Embryonic facial prominence (tissue), 1 donor: ENCODE data around the gene B4GALT1.
A peak's percentile ranks its signal among the peaks of the same experiment; 100 is the strongest.
"Not testable (repeated sequence)": the region's sequence is repeated elsewhere in the genome, so short reads cannot be mapped to it uniquely, and the experiment has no call there.

Source experiments
- DNase-seq: peaks from one replicate; pipeline ENCODE4 v3.0.0-alpha.2; 2016; ENCODE audit errors: extremely low spot score

The B4GALT1 gene

DNA sequence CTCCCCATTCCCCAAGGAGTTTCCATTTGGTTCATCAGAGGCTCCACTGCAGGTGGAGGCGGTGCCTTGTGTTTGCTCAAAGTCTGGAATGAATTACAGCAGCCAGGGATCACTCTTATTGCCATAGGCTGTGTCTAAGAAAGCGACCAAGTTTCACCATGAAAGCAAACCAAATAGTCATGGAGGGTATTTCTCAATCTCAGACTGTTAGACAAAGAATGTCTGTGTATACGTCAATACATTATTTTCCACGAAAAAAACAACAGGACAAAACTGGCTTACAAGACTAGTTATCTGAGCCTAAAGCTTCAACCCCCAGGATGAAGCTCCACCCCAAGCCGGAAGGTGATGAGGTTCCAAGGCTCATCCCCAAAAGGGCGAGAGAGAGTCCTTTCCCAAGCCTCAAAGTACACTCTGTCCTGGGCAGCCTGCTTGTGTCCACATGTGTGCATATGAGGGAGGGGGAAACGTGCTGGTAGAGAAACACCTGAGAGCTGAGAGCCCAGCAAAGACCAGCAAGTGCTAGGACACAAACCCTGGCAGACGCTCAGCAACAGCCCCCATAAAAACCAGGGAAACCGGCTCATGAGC, 4.3 kb downstream of the B4GALT1 start:
- no peak for DNase-seq

- DNase-seq, result no peak
Observed at GRCh38 chr9:33161589-33162132, 5.5 kb downstream of the B4GALT1 start.

DNA sequence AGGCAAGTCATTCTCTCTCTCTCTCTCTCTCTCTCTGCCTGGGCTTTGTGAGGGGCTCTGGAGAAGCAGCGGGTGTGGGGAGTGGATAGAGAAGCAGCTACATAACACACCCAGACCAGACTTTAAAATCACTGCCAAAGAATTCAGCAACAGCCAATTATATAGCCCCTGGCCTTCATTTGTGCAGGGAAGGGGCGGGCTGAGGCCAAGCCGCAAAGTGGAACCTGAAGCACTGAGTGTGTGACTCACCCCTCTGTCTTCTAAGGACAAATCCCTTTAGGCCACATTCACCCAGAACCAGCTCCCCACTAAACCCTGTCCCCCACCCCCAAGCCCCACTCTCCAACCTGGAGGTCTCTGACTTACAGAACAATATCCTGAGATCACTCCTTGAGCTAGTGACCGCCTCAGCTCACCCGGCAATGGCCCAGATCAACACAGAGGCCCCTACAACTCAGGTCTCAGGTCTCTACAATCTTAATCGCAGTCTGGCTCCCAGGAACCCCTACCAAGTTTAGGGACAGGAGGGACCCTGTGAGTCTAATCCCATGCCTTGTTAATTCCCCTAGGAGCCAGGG, 6.0 kb downstream of the B4GALT1 start:
- peak; percentile 59 for DNase-seq

DNA sequence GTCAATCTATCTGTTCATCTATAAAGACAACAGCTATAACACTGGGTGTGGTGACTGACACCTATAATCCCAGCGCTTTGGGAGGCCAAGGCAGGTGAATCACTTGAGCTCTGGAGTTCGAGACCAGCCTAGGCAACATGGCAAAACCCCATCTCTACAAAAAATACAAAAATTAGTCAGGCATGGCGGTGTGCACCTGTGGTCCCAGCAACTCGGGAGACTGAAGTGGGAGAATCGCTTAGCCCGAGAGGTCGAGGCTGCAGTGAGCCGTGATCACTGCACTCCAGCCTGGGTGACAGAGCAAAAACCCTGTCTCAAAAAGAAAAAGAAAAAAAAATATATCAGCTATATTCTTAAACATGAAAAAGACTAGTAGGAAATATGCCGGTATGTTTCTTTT, 6.7 kb downstream of the B4GALT1 start:
- DNase-seq, result not testable (repeated sequence)

DNA sequence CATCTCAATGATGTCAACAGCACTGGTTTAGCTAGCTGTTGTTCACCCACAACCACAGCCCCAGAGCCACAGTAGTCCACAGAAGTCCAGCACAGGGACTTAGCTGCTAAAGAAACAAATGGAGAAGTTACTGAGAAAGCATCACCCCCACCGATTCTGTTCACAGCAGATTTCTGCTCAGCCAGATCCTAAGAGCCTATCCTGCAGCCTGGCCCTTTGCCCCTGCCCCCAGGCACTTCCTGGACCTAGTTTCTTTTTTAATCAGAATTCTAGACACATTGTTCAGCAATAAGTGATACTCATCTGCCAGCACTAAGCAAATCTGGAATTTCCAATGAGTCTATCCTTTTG, 7.4 kb downstream of the B4GALT1 start:
- DNase-seq, result no peak

- no peak for DNase-seq
Observed at GRCh38 chr9:33158843-33159776, 8.0 kb downstream of the B4GALT1 start.

GRCh38 chr9:33157960-33158842, 8.9 kb downstream of the B4GALT1 start:
- DNase-seq, result no peak

DNA sequence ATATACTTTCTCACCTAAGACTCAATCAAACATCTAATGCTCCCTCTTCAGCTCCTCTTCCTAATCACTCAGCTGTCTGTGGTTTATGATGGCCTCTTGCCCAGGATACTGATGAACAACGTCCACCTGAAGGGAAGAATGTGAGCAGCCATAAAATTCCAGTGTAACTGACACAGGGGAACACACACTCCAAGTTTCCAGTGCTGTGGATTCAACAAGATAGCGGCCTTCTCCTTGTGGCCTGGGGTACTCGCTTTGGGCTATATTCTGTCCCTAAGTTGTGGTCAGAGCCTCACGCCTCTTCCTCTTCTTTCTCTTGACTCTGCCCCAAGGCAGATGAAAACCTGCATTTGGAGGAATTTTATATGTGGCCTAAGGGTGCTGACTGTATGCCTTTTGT, 11.7 kb downstream of the B4GALT1 start:
- DNase-seq, result no peak

GRCh38 chr9:33154371-33154770, 12.8 kb downstream of the B4GALT1 start:
- DNase-seq, result no peak

DNA sequence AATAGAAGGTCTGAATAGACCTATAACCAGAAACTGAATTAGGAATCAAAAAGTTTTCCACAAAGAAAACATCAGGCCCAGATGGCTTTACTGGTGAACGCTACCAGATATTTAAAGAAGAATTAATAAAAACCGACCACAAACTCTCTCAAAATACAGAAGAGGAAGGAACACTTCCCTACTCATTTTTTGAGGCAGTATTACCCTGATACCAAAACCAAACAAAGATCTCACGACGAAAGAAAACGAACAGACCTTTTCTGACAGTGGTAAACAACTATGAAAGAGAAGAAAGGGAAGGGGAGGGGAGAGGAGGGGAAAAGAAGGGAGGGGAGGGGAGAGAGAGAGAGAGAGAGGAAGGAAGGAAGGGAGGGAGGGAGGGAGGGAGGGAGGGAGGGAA, 13.5 kb downstream of the B4GALT1 start:
- DNase-seq, result no peak

- DNase-seq, result no peak
Observed at GRCh38 chr9:33153001-33153400, 14.1 kb downstream of the B4GALT1 start.

DNA sequence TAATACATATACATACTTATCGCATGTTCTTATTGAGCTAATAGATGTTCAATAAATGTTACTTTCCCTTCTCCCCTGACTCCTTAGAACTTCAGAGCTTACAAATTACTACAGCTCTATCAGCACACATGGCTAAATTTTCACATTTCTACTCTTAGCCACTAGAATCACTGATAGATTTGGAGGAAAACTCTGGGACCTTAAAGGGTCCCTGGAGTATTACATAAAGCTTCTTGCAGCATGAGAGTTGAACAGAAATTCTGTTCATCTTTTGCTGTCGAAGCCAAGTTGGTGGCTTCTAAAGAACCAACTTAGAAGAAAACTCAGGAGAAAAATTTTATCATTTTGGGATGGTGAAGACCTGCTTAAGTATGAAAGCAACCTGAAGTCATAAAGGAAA, 15.5 kb downstream of the B4GALT1 start:
- DNase-seq, result no peak

DNA sequence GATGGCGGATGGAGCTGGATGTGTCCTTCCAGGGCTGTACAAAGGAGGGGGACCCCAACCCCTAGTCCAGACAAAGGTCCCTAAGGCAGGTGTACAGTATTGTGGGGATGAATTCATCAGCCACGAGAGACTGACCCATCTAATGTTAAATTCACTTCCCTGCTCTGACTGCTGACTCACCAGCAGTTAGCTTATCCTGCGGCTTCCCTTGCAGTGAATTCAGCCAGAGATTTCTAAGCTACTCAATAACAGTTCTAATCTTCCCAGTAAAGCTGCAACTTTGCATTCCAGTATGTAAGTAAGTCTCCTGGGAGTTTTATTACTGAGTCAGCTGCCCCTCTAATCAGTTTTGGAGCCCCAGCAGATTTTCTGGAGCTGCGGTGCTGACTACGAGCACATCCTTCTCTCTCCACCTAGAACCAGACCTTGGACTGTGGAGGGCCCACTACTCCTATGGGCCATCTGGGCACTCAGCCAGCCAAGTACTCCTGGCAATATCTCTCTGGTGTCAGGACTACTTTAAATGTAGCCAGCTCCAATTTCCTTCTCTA, 16.1 kb downstream of the B4GALT1 start:
- DNase-seq, result no peak

DNA sequence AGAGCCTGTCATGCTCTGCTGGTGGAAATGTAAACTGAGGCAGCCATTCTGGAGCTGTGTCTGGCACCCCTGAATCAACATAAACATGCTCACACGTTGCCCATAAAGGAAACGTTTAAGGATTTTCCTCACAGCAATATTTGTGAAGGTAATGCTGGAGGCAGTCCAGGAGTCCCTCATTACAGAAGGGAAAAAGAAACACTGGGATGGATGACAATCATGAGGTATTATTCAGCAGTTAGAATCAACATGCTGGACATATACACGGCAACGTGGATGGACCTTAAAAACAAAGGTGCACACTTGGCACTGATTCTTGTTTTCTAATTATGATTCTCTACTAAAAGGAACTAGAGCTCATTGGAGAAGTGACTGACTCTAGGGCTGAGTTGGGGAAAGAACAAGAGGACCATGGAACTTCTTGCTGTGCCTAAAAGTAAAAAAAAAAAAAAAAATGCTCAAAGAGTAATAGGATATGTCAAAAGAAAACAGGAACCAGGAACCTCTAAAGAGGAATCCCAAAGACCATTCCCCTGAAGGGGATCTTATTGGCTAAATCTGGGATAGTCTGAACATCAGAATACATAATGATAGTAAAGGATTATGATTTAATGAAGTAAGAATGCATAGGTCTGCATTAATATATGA, 18.6 kb downstream of the B4GALT1 start:
- DNase-seq, result no peak

DNA sequence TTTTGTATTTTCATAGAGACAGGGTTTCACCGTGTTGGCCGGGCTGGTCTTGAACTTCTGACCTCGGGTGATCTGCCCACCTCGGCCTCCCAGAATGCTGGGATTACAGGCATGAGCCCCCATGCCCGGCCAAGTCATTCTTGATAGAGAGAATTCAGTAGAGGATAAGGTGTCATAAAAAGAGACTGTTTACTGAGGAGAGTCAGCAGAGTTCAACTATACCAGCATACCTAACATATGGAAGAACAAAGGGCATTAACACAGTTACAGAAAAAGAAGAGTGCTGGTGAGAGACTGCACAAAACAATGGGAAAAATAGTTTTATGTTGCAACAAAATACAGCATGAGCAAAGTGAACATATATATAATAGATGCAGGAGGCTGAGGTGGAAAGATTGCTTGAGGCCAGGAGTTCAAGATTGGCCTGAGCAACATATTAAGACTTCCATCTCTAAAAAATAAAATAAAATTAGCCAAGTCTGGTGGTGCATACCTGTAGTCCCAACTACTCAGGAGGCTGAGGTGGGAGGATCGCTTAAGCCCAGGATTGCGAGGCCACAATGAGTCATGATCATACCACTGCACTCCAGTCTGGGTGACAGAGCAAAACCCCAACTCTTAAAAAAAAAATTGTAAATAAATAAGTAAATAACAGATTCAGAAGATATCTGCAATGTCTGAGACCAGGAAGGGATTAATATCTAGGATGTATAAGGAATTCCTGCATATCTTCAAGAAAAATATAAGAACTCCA, 19.5 kb downstream of the B4GALT1 start:
- no peak for DNase-seq

- no peak for DNase-seq
Observed at GRCh38 chr9:33146298-33146697, 20.8 kb downstream of the B4GALT1 start.

- no peak for DNase-seq
Observed at GRCh38 chr9:33144551-33144950, 22.6 kb downstream of the B4GALT1 start.

DNA sequence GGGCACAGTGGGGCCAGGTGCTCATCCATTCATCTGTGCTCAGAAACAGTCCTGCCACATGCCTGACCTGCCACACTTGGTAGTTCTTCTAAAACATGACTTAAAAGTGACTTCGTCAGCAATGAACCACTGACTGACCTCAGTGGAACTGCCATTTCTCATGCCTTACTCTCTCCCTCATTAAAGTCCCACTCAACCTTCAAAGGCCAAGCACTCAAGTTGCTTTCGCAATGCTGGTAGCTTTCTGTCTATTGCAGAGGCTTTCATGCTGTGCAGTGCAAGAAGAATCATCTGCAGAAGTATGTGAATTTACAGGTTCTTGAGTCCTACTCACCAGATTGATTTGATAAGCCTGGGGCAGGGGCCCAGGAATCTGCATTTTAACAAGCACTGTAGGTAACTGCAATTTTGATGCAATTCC, 23.9 kb downstream of the B4GALT1 start:
- DNase-seq, result no peak

DNA sequence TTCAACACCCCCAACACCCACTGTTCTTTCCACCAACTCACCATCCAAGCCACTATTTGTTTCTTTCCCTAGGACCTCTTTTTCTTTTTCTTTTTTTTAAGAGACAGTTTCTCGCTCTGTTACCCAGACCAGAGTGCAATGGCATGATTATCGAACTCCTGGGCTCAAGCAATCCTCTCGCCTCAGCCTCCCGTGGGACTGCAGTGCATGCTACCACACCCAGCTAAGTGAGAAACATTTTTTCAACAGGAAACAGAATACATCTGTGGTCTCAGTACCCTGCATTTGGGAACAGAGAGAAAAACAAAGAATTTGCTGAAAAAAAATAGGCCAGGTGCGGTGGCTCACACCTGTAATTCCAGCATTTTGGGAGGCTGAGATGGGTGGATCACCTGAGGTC, 24.6 kb downstream of the B4GALT1 start:
- DNase-seq, result no peak
